ENCODE measurements around the gene PICALM.

PICALM gene

DNA sequence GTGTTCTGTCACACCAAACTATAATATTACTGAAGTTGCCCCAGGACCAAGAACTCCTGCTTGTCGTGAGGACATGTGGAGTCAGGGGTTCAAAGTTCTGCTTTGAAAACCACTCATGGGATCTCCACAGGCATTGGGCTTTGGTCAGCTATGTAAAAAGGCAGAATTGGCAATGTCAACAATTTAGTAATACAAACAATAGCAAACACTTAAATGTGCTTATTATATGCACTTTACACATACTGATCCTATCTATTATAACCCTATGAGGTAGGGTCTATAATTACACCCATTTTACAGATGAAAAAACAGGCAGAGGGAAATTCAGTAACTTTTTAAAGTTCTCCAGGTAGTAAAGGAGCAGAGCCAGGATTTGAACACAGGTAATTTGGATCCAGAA is 119.1 kb downstream of the PICALM start:
- Histone ChIP-seq H3K36me3 (ENCODE audit: control insufficient read depth, insufficient read depth, low read length) (no peaks in the 10 kb centered on the region), H3K4me3 (replicated peaks; ENCODE audit: low read depth, low read length) (no peak overlapping the region), H3K27me3 (replicated peaks; ENCODE audit: control insufficient read depth, insufficient read depth, low read length) (no peaks in the 10 kb centered on the region)
- TF ChIP-seq, protein P1, sequence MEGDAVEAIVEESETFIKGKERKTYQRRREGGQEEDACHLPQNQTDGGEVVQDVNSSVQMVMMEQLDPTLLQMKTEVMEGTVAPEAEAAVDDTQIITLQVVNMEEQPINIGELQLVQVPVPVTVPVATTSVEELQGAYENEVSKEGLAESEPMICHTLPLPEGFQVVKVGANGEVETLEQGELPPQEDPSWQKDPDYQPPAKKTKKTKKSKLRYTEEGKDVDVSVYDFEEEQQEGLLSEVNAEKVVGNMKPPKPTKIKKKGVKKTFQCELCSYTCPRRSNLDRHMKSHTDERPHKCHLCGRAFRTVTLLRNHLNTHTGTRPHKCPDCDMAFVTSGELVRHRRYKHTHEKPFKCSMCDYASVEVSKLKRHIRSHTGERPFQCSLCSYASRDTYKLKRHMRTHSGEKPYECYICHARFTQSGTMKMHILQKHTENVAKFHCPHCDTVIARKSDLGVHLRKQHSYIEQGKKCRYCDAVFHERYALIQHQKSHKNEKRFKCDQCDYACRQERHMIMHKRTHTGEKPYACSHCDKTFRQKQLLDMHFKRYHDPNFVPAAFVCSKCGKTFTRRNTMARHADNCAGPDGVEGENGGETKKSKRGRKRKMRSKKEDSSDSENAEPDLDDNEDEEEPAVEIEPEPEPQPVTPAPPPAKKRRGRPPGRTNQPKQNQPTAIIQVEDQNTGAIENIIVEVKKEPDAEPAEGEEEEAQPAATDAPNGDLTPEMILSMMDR (IDR thresholded peaks at IDR 0.05; ENCODE audit: insufficient read depth, low read length, poor library complexity, severe bottlenecking) = no peak
- DNase-seq (ENCODE audit: extremely low read depth, insufficient read length) = no peak

DNA sequence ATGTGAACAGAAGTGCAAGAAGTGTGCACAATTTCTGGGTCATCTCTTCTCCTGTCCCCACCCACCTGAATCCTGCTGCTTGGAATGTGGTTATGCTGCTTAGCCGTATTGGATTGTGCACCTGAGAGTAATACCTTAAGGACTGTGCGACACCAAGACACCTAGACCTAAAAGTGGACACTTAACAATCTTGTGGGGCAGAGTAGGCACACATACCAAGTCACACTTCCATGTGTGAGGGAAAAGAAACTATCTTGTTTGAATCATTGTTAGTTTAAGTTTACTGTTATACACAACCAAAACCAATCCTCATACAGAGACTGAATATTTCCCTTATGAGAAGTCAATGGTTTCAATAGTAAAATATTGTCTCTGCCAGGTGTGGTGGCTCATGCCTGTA is 120.0 kb downstream of the PICALM start:
- no peaks in the 10 kb centered on the region for H3K27me3 ChIP-seq (replicated peaks; ENCODE audit: control insufficient read depth, insufficient read depth, low read length)
- DNase-seq (ENCODE audit: extremely low read depth, insufficient read length) = no peak
- H3K36me3 ChIP-seq (ENCODE audit: control insufficient read depth, insufficient read depth, low read length) = no peaks in the 10 kb centered on the region
- H3K4me3 ChIP-seq (replicated peaks; ENCODE audit: low read depth, low read length) = no peak overlapping the region
- TF ChIP-seq, protein P1 (IDR thresholded peaks at IDR 0.05; ENCODE audit: insufficient read depth, low read length, poor library complexity, severe bottlenecking) = no peak

DNA sequence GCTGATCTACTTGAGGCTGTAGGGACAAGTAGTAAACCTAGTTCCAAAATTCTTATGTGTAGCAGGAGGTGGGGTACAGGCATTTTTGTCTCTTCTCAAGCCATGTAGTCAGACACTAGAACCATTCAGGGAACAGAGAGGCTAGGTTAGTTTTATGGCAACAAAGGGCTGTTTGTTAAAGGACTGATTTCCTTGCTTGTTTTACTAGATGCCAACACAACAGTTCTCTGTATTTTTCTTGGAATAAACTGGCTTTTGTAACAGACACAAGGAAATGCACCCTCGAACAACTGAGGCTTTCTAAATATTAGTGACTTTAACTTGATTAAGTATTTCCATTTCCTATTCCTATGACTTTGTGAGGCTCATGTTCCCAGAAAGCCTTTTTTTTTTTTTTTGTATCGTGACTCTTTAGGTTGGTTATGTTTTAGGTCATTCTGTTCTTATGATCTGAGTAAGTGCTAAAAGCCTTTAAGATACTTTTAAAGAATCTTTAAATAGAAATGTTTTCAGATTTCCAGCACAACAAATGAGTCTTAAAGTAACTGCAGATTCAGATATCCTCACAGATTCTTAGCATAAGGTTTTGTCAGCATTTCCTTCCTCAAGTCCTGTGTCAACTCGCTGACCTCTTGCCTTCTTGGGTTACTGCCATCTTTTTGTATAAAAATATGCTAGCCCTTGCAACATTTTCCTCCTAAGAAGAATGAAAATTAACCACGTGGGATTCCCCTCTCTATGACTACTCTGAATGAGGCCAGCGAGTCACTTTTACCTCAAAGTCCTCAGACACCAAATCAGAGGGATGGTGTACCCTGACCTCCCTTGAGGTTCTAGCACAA is 121.2 kb downstream of the PICALM start:
- TF ChIP-seq, protein P1 (IDR thresholded peaks at IDR 0.05; ENCODE audit: insufficient read depth, low read length, poor library complexity, severe bottlenecking) = no peak
- no peaks in the 10 kb centered on the region; the same call in 1 of the 2 replicates for H3K36me3 ChIP-seq (ENCODE audit: control insufficient read depth, insufficient read depth, low read length)
- no peaks in the 10 kb centered on the region for H3K27me3 ChIP-seq (replicated peaks; ENCODE audit: control insufficient read depth, insufficient read depth, low read length)
- no peak overlapping the region for H3K4me3 ChIP-seq (replicated peaks; ENCODE audit: low read depth, low read length)
- no peak for DNase-seq (ENCODE audit: extremely low read depth, insufficient read length)

DNA sequence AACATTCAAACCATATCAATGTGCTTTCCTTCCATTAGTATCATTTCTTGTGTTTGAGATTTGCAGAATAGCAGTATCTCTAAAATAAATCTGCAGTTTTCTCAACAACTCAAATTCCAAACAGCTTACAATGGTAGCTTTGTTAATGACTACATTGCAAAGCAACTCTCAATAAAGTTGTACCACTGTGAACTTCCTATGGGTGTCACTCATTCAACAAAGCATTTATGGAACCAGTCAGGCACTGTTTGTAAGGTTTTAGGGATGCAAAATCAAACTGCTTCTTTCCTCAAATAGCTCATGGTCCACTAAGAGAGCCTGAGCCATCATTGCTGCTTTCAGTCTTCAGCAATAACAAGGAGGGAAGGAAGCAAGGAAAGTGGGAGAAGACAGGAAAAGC is 122.7 kb downstream of the PICALM start:
- TF ChIP-seq, protein P1 (IDR thresholded peaks at IDR 0.05; ENCODE audit: insufficient read depth, low read length, poor library complexity, severe bottlenecking) = no peak
- Histone ChIP-seq H3K4me3 (replicated peaks; ENCODE audit: low read depth, low read length) (no peak overlapping the region), H3K27me3 (replicated peaks; ENCODE audit: control insufficient read depth, insufficient read depth, low read length) (no peaks in the 10 kb centered on the region), H3K36me3 (ENCODE audit: control insufficient read depth, insufficient read depth, low read length) (no peaks in the 10 kb centered on the region; the same call in 1 of the 2 replicates)
- DNase-seq (ENCODE audit: extremely low read depth, insufficient read length) = no peak

DNA sequence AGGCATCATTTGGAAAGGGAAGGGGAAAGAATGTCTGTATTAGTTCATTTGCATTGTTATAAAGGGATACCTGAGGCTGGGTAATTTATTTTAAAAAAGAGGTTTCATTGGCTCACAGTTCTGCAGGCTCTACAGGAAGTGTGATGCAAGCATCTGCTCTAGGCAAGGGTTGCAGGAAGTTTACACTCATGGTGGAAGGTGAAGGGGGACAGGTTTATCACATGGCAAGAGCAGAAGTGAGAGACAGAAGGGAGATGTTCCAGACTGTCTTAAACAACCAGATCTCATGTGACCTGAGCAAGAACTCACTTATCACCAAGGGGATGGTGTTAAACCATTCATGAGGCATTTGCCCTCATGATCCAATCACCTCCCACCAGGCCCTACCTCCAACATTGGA is 123.1 kb downstream of the PICALM start:
- no peaks in the 10 kb centered on the region; the same call in 1 of the 2 replicates for H3K36me3 ChIP-seq (ENCODE audit: control insufficient read depth, insufficient read depth, low read length)
- no peak for DNase-seq (ENCODE audit: extremely low read depth, insufficient read length)
- no peaks in the 10 kb centered on the region for H3K27me3 ChIP-seq (replicated peaks; ENCODE audit: control insufficient read depth, insufficient read depth, low read length)
- TF ChIP-seq, protein P1 (IDR thresholded peaks at IDR 0.05; ENCODE audit: insufficient read depth, low read length, poor library complexity, severe bottlenecking) = no peak
- no peak overlapping the region for H3K4me3 ChIP-seq (replicated peaks; ENCODE audit: low read depth, low read length)
